ENCODE measurements around the gene PRRC2A.
A peak's percentile ranks its signal among the peaks of the same experiment; 100 is the strongest.

- peak in 1 of 2 donors; percentile 12 for TF ChIP-seq POLR2AphosphoS5 (IDR thresholded peaks at IDR 0.05)
- TF ChIP-seq CTCF (IDR thresholded peaks at IDR 0.05), result no peak
- no peak for TF ChIP-seq POLR2A (IDR thresholded peaks at IDR 0.05; ENCODE audit: low read depth)
Measured at GRCh38 chr6:31631681-31632278, 11.3 kb downstream of the PRRC2A start.

All from esophagus muscularis mucosa (tissue), 3 donors.